Middle frontal gyrus (tissue), 1 donor: ENCODE measurements around the gene TRIM41.
A peak's percentile ranks its signal among the peaks of the same experiment; 100 is the strongest.
"Not testable (repeated sequence)": the region's sequence is repeated elsewhere in the genome, so short reads cannot be mapped to it uniquely, and the experiment has no call there.

Source experiments
- DNase-seq: peaks from one replicate; pipeline ENCODE4 v3.0.0-alpha.2; 2015; ENCODE audit warnings: low spot score; ENCODE audit errors: extremely low spot score

Gene TRIM41

DNA sequence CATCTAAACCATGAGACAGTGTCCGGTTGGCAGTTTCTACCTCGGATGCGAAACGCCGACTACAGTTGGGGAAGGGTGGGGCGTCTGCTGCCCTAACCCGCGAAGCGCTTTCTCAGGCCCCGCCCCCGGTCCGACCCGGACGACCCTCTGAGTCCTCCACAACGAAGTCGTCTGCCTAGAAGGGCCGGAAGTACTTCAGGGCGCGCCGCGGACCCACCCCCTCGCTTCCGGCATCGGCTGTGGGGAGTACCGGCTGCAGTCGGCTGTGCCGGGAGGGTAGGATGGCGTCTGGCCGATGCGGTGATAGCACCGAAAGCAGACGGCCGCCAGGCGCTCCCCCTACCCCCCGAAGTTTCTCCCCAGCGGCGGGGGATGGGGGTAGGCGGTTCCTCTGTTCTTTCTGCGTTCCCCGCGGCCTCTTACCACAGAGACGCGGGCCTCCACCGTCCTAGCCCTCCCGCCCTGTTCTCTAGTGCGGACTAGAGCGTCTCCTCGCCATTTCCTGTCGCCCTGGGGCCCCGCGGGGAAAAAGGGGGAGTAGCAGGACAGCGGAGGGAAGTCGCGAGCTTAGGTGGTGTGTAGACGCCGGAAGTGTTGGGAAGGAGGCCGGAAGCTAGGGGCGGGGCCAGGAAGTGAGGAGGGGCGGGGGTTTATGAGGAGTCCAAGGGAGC lies at the start of gene TRIM41:
Gene TRIM41, plus strand, starts transcription at position 224 of the 671 bp plus-strand sequence. CDS start 719 bp downstream, outside the sequence.
- DNase-seq: peak; percentile 96

DNA sequence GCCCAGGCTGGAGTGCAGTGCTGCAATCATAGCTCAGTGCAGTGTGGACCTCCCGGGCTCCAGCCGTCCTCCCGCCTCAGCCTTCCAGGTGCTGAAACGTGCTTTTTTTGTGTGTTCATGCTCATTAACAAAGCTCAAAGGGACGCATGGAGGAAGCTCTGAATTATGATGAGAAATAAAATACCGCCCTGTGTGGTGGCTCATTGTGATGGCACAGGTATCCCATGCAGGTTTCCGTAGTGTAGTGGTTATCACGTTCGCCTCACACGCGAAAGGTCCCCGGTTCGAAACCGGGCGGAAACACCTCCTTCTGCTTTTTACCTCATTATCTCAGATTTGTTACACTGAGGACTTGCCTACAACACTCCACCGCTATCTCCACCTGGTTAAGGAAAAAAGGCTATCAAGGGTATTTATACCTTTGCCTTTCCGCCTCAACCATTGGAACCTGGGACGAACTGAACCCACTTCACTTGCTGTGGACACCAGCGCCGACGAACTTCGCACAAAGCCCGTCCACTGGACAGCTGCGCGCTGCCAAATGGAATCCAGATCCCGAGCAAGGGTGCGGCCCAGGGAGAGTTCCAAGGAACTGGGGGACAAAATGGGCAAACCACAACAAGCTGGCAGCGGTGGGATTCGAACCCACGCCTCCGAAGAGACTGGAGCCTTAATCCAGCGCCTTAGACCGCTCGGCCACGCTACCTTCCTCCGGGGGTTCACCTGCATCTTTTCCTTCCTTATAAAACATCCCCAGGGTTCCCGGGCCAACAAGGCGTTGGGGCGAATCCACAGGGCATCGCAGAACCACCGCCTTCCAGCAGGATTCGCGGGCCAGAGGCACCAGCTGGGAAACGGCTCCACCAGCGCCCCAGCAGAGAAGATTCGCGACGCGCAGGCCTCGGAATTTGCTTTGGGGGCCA lies 49.4 kb upstream of the TRIM41 start:
- no peak for DNase-seq

- no peak for DNase-seq
These were observed 46.7 kb upstream of the TRIM41 start for GRCh38 chr5:181176254-181176952.

GRCh38 chr5:181177559-181177958 lies 45.5 kb upstream of the TRIM41 start:
- not testable (repeated sequence) for DNase-seq

DNA sequence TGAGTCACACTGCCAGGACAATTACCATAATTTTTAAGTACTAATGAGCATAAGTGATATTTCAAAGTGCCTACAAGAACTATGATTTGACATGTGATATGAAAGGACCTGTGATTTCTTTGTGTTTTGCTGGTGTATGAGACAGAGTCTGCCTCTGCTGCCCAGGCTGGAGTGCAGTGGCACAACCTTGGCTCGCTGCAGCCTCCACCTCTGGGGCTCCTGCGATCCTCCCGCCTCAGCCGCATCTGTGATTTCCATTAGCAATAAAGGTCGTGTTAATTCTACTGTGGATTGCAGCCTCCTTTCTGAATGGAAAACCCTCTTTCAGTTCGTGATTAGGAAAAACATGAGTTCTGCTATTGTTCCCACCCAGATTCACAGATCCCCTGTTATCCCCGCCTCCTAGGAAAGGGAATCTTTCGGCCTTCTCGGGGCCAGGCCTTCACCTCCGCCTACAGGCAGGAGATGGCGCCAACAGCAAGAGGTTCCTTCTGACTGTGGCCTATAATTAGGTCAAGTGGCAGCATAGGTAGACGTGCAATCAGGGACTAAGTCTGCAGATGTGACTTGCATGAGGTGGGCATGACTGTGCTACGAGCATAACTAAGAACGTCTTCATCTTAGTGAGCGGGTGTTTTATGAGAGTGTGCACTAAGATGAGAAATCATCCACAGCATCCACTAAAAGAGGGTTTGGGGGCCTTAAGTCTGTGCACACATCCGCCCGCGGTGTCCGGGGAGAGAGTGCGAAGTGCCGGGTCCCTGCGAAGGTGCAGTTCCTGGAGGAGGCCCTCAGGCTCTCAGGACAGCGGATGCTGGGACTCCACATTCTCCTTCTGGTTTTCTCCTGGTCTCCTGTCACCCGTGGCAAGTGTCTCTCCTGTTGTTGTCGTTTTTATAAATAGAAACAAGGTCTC lies 41.2 kb upstream of the TRIM41 start:
- DNase-seq: no peak

GRCh38 chr5:181182651-181183050 lies 40.4 kb upstream of the TRIM41 start:
- DNase-seq: no peak

DNA sequence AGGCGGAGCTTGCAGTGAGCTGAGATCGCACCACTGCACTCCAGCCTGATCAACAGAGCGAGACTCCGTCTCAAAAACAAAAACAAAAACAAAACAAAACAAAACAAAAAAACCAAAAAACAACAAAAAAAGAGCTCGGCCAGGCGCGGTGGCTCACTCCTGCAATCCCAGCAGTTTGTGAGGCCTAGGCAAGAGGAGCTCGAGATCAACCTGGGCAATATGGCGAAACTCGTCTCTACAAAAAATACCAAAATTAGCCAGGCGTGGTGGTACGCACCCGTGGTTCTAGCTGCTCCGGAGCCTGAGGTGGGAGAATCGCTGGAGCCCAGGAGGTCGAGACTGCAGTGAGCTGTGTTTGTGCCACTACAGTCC lies 38.2 kb upstream of the TRIM41 start:
- DNase-seq: no peak

DNA sequence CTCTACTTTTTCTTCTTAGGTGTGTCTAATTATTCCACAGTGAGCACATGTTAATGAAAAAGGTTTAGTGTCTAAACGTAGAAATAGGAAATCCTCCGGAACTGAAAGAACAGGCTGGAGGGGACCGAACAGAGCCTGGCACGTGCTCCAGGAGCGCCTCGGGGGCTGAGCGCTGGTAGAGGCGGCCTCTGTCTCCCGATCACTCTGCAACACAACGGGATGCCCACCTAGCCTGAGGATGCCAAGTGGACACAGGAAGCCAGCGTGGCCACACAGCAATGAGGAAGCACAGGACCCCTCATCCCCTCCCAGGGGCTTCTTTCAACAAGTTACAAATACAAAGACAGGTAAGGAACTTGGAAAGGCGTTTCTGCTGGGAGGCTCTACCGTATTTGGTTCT lies 37.5 kb upstream of the TRIM41 start:
- DNase-seq: no peak

DNA sequence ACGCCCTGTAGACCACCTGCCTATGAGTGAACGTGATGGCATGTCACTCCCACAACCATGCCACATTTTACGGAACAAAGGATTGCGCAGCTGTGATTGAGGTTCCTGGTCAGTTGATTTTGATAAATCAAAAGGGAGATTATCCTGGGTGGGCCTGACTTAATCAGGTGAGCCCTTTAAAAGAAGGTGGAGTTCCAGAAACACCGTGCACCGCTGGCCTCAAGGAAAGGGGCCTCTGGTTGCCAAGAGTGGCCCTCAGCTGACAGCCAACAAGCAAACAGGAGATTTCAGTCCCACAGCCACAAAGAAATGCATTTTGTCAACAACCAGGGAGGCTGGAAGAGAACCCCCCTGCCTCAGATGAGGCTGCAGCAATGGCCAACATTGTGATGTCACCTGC lies 37.1 kb upstream of the TRIM41 start:
- DNase-seq: no peak

- no peak for DNase-seq
These were observed 36.0 kb upstream of the TRIM41 start for GRCh38 chr5:181186986-181187499.

DNA sequence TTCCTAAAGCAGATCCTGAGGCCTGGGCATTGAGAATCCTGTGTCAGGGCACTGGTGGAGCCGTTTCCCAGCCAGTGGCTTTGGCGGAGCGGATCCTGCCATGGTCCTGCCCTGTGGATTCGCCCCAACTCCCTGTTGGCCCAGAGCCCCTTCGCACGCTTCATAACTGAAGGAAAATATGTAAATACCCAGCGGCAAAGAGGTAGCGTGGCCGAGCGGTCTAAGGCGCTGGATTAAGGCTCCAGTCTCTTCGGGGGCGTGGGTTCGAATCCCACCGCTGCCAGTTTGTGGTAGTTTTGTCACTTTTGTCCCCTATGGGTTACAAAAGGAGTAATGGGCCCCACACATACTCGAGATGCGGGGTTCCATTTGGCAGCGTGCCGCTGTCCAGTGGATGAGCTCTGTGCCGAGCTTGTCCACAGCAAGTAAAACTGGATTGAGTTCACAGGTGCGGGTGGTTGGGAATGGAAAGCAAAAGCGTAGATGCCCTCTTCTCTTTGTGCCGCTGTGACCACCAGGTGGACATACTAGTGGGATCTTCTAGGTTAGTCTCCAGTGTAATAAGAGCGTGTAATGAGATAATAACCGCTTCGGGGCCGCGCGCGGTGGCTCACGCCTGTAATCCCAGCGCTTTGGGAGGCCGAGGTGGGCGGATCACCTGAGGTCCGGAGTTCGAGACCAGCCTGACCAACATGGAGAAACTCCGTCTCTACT lies 35.4 kb upstream of the TRIM41 start:
- DNase-seq: no peak

GRCh38 chr5:181188700-181189362 lies 34.2 kb upstream of the TRIM41 start:
- DNase-seq: peak; percentile 81

DNA sequence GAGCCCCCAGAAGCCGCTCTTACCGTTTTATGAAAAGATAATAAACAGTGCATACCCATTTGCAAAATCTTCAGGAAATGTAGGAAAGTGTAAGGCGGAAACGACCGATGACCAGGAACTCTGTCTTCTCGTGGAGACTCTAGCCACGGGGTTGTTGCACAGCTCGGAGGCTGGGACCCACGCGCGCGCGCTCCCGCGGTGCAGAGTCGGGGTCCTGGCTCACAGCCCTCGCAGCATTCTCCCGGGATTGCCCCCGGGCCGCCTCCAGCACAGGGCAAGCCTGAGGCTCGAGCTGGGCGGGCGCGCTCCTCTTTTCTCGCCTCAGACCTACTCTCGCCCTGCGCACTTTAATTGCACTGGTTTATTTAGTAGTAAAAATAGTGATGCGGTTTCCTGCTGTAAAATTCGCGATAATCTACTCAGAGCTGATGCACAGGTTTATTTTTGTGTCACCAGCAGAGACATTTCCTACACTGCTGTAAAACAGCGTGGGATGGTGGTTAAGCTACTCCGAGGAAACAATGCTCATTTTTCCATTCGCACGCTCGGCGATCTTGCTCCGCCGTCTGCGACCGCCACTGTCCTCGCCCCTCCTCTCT lies 33.6 kb upstream of the TRIM41 start:
- no peak for DNase-seq

DNA sequence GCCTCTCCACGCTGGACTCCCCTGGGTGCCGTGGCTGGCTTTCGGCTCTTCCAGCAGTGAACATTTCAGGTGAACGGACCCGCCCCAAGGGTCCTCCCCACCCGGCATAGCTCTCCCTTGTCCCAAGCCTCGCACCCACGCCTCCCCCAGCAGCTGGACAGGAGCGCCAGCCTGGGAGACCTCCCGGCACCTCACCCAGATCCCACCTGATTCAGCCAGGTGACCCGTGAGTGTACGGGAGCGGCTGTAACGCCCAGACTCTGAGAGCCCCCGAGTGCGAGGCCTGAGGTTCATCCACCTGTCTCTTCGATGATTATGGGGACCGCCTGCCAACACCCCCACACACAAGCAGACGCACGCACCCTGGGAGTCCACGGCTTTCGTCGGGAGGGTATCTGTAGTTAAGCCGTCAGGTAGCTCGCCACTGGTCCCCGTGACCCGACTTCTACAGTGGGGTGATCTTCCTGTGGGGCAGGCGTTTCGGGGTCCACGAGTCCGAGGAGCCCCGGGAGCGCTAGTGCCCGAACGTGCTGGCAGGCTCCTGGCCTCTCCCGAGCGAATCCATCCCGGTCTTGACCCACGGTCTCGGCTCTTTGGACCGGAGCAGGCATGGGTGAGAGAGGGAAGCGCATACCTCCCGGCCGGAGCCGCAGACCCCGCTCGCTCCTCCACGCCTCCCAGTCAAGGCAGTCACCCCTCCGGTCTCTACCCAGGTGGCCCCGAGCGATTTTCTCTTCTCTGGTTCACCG lies 32.9 kb upstream of the TRIM41 start:
- no peak for DNase-seq

- no peak for DNase-seq
These were observed 32.2 kb upstream of the TRIM41 start for GRCh38 chr5:181190711-181191525.

DNA sequence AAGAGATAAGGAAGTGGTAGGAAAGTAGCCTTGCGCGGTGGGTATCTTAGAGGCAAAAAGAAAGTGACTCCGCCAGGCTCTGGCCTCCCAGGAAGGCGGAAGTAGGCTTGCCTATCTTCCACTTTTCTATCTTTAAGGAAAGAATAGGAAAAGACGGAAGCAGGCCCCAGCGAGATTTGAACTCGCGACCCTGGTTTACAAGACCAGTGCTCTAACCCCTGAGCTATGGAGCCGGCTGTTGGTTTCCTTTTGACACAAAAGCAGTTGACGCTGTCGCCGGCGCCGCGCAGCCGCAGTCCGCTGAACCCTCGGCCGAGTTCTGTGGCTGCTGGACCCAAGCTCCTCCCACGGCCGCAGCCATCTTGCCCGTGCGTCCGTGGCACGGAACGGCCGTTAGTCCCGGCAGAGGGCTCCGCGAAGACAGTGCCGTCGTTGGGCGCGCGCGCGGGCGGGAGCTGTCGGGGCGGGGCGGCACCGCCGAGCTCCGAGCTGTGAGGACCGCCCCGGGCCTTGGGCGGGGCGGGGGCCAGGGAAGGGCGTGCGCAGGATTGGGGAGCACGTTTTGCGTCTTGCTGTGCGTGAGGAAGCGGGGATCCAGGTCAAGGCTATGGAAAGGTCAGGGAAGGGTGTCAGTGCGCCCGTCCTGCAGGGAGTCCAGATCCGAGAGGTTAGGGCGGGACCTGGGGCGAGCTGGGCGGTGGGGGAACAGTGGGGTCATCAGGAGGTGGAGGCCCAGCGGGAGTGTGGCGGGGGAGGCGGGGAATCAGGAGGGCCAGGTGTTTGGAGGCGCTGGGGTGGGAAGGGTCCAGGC lies 31.4 kb upstream of the TRIM41 start:
- peak; percentile 94 for DNase-seq
